PC-3 (cell line): Measurements from ENCODE around the gene TUFM. TPM values are rescaled to one million over a fixed set of nuclear protein-coding genes. Genes with fewer than 3 reads are reported as not detected.

Experiments used
- ATAC-seq: fragments of 200-7000 bp; cut with Tn5 transposase; 2 replicates; pipeline ENCODE4 v1.9.1; 2020; ENCODE audit warnings: mild to moderate bottlenecking, moderate library complexity
- BruUV-seq: library from RNA; stranded (reverse); fragments of 400-500 nt; replicated peaks from 2 replicates; lab custom pipeline; 2021; lab: Mats Ljungman, UMichigan
- CTCF ChIA-PET: fragments of 300-600 bp; sonication (Branson Sonifier 250); formaldehyde crosslinking; loops from one replicate; lab custom pipeline; 2022; ENCODE audit warnings: antibody characterized with exemption; lab: Charles Lee
- POLR2A ChIA-PET: fragments of 300-600 bp; sonication (Branson Sonifier 250); formaldehyde crosslinking; loops from one replicate; lab custom pipeline; 2022; ENCODE audit warnings: antibody characterized with exemption; ENCODE audit not compliant: unreplicated experiment; lab: Charles Lee
- DNase-seq: peaks from one replicate; pipeline ENCODE4 v3.0.0-alpha.2; 2015
- H2AFZ ChIP-seq: fragments of 300-600 bp; sonication (generic); 2 replicates; pipeline ENCODE4 v1.6.0; 2016; ENCODE audit warnings: antibody characterized with exemption, low read length
- H3F3A ChIP-seq: fragments of 300-600 bp; sonication (generic); one replicate; pipeline ENCODE4 v1.6.0; 2017; ENCODE audit warnings: antibody characterized with exemption, low read length, control low read depth, mild to moderate bottlenecking; ENCODE audit not compliant: unreplicated experiment
- H3K27ac ChIP-seq: fragments of 300-600 bp; sonication (generic); 2 replicates; pipeline ENCODE4 v1.5.1; 2016; ENCODE audit warnings: mild to moderate bottlenecking, low read length
- H3K27me3 ChIP-seq: fragments of 300-600 bp; sonication (generic); 2 replicates; pipeline ENCODE4 v1.6.1; 2016; ENCODE audit warnings: low read length, mixed read lengths
- H3K36me3 ChIP-seq: fragments of 300-600 bp; sonication (generic); 2 replicates; pipeline ENCODE4 v1.6.1; 2016; ENCODE audit warnings: low read depth, mixed run types, low read length, mixed read lengths
- H3K4me1 ChIP-seq: fragments of 300-600 bp; sonication (generic); 2 replicates; pipeline ENCODE4 v1.5.1; 2016; ENCODE audit warnings: low read length; ENCODE audit not compliant: insufficient read depth
- H3K4me2 ChIP-seq: fragments of 300-600 bp; sonication (generic); 2 replicates; pipeline ENCODE4 v1.6.0; 2016; ENCODE audit warnings: low read length
- H3K4me3 ChIP-seq: fragments of 300-600 bp; sonication (generic); 2 replicates; pipeline ENCODE4 v1.5.1; 2016; ENCODE audit warnings: mild to moderate bottlenecking, low read length, mixed read lengths
- H3K79me2 ChIP-seq: fragments of 300-600 bp; sonication (generic); 2 replicates; pipeline ENCODE4 v1.6.1; 2017; ENCODE audit warnings: low read length, mixed read lengths
- H3K9ac ChIP-seq: fragments of 300-600 bp; sonication (generic); 2 replicates; pipeline ENCODE4 v1.6.0; 2016; ENCODE audit warnings: mild to moderate bottlenecking, low read length
- H3K9me2 ChIP-seq: fragments of 300-600 bp; sonication (generic); replicated peaks from 2 replicates; pipeline ENCODE4 v1.6.1; 2016; ENCODE audit warnings: mixed run types, low read length, mixed read lengths
- H3K9me3 ChIP-seq: fragments of 300-600 bp; sonication (generic); 2 replicates; pipeline ENCODE4 v1.6.1; 2016; ENCODE audit warnings: low read length, mixed read lengths
- H4K20me1 ChIP-seq: fragments of 300-600 bp; sonication (generic); 2 replicates; pipeline ENCODE4 v1.6.1; 2016; ENCODE audit warnings: low read length, mixed read lengths
- EZH2 ChIP-seq: fragments of 300-600 bp; sonication (generic); IDR thresholded peaks from one replicate; pipeline ENCODE4 v1.6.1; 2017; ENCODE audit warnings: antibody characterized with exemption, mild to moderate bottlenecking, low read length; ENCODE audit not compliant: unreplicated experiment
- EZH2phosphoT487 ChIP-seq: fragments of 300-600 bp; sonication (generic); IDR thresholded peaks from 2 replicates; pipeline ENCODE4 v1.6.1; 2018; ENCODE audit warnings: mild to moderate bottlenecking, antibody characterized with exemption, low read length, borderline replicate concordance
- intact Hi-C: fragments of 100-400 bp; cut with micrococcal nuclease; formaldehyde crosslinking; loops from 2 replicates; pipeline ENCODE4 v1.9.0; 2023
- total RNA-seq: library from RNA; depleted of rRNA; stranded (reverse); fragments of >200 nt; gene quantifications from 2 replicates; pipeline ENCODE4 v1.2.3, GENCODE V29; 2014
- TF ChIP-seq, protein P1 (sequence below): fragments of 300-600 bp; sonication (generic); conservative IDR thresholded peaks from 2 replicates; pipeline ENCODE4 v1.5.1; 2017; ENCODE audit warnings: antibody characterized with exemption, low read depth, mild to moderate bottlenecking, low read length

TUFM gene
- total RNA-seq, 1 experiment from 2014 or later, result 185 TPM

DNA sequence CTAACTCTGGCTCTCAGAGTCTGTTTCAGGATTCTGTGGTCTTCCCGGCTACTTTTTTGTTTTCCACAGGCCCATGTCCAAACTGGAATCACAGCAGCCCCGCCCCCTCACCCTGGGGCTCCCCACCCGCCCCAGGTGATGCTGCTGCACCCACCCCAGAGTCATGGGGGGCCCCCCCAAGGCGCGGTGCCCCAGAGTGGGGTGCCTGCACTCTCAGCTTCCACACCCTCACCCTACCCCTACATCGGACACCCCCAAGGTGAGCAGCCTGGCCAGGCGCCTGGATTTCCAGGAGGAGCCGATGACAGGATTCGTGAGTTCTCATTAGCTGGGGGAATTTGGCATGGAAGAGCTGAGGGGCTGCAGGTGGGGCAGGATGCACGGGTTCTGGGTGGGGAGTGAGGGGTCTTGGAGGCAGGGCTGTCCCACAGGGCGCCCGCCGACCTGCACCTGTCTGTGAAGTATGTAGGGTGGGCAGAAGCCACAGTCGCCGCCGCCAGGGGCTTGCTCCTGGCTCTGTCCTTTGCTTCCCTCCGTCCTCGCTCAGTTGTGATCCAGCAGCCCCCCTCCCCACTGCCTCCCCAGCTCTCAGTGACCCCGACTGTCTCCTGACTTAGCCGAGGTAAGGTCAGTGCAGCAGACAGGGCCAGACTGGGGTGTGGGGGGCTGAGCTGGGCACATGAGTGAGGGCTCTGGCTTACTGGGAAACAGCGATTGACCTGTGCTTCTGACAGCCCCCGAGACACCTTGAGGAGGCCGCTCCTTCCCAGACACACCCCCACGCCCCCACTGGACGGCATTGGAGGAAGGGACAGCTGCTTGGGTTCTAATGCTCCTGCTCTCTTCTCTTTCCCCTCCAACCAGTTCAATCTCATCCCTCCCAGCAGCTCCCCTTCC is 10.0 kb downstream of the TUFM start:
- no peaks in the 10 kb centered on the region for H4K20me1 ChIP-seq
- BruUV-seq, result no TSS peak
- DNase-seq, result no peak
- no peak overlapping the region for H3K9ac ChIP-seq
- H3F3A ChIP-seq, result no peaks in the 10 kb centered on the region
- H3K4me2 ChIP-seq, result no peak overlapping the region
- H2AFZ ChIP-seq, result no peak overlapping the region
- ChIA-PET CTCF (no interaction called here), POLR2A (no interaction called here)
- no peak overlapping the region for H3K27ac ChIP-seq
- no peaks in the 10 kb centered on the region for H3K27me3 ChIP-seq
- peaks cover 31% of the 10 kb centered on the region for H3K36me3 ChIP-seq
- no peaks in the 10 kb centered on the region for H3K79me2 ChIP-seq
- H3K9me3 ChIP-seq, result no peaks in the 10 kb centered on the region
- H3K4me1 ChIP-seq, result no peaks in the 10 kb centered on the region
- TF ChIP-seq, protein P1, sequence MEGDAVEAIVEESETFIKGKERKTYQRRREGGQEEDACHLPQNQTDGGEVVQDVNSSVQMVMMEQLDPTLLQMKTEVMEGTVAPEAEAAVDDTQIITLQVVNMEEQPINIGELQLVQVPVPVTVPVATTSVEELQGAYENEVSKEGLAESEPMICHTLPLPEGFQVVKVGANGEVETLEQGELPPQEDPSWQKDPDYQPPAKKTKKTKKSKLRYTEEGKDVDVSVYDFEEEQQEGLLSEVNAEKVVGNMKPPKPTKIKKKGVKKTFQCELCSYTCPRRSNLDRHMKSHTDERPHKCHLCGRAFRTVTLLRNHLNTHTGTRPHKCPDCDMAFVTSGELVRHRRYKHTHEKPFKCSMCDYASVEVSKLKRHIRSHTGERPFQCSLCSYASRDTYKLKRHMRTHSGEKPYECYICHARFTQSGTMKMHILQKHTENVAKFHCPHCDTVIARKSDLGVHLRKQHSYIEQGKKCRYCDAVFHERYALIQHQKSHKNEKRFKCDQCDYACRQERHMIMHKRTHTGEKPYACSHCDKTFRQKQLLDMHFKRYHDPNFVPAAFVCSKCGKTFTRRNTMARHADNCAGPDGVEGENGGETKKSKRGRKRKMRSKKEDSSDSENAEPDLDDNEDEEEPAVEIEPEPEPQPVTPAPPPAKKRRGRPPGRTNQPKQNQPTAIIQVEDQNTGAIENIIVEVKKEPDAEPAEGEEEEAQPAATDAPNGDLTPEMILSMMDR, result no peak
- TF ChIP-seq EZH2phosphoT487 (no peak), EZH2 (no peak)
- intact Hi-C loops, result no loop called here
- H3K4me3 ChIP-seq, result no peak overlapping the region
- ATAC-seq, result no peak
- H3K9me2 ChIP-seq, result no peaks in the 10 kb centered on the region

DNA sequence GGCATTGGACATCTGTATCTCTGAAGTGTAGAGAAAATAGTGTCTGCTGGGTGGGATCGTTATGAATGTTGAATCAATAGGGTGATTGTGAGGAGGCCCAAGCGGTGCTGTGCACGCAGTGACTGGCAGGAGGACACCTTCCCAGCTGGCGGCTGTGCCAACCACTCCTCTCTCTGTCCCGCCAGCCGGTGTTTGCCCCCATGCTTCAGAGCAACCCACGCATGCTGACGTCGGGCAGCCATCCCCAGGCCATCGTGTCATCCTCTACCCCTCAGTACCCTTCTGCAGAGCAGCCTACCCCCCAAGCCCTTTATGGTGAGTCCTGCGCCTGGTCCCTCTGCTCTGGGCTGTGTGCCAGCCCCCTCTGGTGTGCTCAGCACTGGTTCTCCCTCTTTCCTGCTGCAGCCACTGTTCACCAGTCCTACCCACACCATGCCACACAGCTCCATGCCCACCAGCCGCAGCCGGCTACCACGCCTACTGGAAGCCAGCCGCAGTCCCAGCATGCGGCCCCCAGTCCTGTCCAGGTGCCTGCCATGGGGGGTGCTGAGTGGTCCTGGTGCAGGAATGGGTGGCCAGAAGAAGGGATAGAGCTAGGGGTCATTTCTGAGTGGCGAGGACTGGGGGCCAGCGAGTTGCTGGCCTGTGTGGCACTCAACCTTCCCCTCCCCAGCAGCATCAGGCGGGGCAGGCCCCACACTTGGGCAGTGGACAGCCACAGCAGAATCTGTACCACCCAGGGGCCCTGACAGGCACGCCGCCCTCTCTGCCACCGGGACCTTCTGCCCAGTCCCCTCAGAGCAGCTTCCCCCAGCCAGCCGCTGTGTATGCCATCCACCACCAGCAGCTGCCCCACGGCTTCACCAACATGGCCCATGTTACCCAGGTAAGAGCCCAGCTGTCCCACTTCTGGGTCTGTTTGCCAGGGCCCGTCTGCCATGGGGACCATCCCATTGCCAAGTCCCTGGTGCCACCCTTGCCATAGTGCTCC is 11.0 kb downstream of the TUFM start:
- no TSS peak for BruUV-seq
- Histone ChIP-seq H3K9me3 (no peaks in the 10 kb centered on the region), H3K4me1 (no peaks in the 10 kb centered on the region), H3K9me2 (no peaks in the 10 kb centered on the region), H3K36me3 (peaks cover 38% of the 10 kb centered on the region), H3K4me3 (no peak overlapping the region), H3K4me2 (no peak overlapping the region), H2AFZ (no peak overlapping the region), H3K79me2 (no peaks in the 10 kb centered on the region), H3K27me3 (no peaks in the 10 kb centered on the region), H3K9ac (no peak overlapping the region), H4K20me1 (no peaks in the 10 kb centered on the region), H3F3A (no peaks in the 10 kb centered on the region), H3K27ac (no peak overlapping the region)
- intact Hi-C loops, result no loop called here
- no peak for DNase-seq
- CTCF ChIA-PET, result no interaction called here
- TF ChIP-seq, protein P1, result no peak
- TF ChIP-seq EZH2, result no peak
- ATAC-seq, result no peak
- POLR2A ChIA-PET, result no interaction called here
